HG03432 (cell line): Measurements from ENCODE around the gene NNMT.

Experiments used
- ATAC-seq: cut with Tn5 transposase; IDR thresholded peaks from one replicate; pipeline ENCODE4 v1.9.1; 2021; ENCODE audit warnings: mild to moderate bottlenecking, moderate library complexity; ENCODE audit not compliant: unreplicated experiment

The NNMT gene

DNA sequence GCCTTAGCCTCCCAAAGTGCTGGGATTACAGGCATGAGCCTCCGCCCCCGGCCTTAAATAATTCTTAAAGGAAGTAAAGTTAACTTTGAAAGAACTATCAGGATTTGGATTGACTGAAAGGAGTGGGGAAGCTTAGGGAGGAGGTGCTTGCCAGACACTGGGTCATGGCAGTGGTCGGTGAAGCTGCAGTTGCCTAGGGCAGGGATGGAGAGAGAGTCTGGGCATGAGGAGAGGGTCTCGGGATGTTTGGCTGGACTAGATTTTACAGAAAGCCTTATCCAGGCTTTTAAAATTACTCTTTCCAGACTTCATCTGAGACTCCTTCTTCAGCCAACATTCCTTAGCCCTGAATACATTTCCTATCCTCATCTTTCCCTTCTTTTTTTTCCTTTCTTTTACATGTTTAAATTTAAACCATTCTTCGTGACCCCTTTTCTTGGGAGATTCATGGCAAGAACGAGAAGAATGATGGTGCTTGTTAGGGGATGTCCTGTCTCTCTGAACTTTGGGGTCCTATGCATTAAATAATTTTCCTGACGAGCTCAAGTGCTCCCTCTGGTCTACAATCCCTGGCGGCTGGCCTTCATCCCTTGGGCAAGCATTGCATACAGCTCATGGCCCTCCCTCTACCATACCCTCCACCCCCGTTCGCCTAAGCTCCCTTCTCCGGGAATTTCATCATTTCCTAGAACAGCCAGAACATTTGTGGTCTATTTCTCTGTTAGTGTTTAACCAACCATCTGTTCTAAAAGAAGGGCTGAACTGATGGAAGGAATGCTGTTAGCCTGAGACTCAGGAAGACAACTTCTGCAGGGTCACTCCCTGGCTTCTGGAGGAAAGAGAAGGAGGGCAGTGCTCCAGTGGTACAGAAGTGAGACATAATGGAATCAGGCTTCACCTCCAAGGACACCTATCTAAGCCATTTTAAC, at the start of gene NNMT:
TSS of gene NNMT (plus strand) at position 724 of the 929 bp plus-strand sequence. CDS start at position 882, 158 bp downstream.
- no peak for ATAC-seq

DNA sequence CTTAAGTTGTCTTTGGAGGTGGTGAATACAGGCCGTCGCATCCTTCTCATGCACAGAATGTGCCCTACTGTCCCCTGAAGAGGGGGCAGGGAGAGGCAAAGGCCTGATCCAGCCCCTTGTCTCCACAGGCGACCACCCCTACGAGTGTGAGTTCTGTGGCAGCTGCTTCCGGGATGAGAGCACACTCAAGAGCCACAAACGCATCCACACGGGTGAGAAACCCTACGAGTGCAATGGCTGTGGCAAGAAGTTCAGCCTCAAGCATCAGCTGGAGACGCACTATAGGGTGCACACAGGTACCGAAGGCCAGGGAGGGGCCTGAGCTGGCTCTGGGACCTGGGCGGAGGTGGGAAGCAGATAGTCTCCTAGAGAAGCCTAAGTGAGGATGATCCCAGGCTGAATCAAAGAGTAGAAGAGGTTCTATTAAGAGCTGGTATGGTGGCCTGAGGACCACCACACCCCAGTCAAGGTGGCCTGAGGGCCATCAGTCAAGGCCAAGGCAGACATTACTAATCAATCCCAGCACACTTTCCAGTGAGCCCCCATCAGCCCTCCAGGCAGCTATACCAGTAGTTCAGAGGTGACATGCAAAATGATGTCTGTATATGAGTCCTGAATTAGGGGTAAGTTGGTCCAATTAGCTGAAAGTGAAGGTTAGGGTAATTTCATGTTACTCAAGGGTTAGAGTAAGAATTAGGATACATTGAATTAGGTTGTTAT, 49.0 kb upstream of the NNMT start:
- ATAC-seq, result no peak

DNA sequence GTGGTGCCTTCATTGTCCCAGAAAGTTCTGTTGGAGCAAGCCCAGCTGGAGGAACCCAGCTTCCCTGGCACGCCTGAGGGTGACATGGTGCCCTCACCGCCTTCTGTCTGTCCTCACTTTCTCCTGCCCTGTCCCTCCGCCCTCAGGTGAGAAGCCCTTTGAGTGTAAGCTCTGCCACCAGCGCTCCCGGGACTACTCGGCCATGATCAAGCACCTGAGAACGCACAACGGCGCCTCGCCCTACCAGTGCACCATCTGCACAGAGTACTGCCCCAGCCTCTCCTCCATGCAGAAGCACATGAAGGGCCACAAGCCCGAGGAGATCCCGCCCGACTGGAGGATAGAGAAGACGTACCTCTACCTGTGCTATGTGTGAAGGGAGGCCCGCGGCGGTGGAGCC, 46.0 kb upstream of the NNMT start:
- ATAC-seq, result no peak

DNA sequence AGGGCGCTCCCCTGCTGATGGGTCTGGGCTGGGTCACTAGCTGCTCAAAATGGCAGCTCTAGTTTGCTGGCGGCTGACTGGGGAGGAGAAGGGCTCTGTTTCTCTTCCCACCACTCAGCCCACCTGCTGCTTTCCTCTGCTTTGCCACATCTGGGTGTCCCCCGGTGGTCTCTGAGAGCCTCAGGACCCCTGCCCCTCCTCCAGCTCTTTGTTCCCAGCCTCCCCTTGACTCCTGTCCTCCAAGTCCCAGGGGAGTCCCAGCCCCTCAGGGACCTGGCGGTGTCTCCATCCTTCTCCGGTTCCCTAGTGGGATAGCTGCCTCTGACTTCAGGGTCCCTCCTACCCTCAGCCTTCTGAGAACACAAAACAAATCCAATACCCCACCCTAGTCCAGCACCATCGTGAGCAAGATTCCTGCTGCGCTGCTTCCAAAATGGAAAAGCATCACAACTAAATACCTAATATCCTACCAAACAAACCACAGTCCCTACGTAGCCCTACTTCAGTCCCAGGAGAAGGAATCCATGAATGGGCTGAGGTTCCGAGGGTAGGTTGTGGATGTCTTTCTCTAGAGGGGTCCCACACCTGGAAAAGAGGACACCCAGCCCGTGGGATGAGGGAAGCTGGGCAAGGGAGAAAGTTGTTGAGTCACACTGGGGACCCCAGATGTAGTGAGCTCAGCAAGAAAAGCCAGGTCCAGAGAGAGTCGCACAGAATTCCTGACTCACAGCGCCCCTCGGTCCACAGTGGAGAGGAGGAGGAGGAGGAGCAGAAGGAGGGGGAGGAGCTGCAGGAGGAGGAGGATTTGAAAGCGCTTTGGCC, 45.0 kb upstream of the NNMT start:
- ATAC-seq, result no peak

DNA sequence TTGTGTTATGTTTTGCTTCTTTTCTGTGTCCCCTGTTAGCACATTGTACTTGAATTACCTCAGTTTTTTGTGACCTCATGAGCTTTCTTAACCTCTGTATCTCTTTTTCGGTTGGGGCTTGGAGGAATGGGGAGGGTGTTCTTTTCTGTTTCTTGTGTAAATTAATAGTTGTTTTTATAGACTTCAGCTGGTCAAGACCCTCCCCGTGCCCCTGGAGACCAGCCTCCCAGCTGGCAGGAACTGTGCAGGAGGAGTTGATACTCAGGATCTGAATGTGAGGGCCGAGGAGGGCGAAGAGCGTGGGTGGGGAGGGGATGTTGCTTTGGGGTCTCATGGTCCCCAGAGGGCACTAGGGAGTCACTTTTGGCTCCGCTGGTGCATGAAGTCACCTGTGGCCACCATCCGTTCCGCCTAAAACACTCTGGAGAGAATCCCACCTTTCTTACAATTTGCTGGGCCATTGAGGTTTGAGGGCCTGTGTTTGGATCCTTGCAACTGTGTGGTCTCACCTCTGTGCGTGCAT, 44.3 kb upstream of the NNMT start:
- no peak for ATAC-seq

DNA sequence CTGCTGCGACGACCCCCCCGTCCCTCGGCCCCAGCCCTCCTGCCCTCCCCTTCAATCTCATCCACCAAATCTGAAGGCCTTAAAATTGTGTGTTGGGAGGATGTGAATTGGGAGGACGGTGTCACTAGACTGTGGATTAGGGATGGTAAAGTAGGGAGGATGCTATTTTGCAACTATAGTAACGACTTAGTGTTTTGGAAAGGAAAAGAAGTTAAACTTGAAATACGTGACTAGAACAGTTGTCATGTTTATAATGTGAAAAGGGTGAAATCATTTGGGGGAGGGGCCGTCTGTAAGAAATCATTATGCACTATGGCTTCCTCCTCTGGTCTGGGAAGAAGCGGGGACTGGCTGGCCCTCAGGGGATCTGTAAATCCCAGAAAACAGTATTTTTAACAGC, 43.4 kb upstream of the NNMT start:
- ATAC-seq, result no peak

DNA sequence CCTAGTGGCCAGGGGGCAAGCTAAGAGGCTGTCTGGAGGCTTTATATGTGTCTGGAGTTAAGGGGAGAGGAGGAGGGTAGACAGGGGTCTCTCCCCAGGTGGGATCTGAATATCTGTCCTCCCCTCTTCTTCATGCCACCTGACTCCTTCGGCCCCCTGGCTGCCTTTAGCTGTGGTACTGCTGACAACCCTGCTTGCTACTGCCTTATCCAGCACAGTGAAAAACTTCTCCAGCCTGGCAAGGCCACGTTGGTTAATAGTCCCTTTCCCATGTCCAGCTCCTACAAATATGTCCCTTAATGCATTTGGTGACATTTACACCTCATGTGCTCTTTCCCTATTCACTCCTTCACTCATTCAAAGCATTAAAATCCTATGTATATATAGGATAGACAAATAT, 42.4 kb upstream of the NNMT start:
- no peak for ATAC-seq

DNA sequence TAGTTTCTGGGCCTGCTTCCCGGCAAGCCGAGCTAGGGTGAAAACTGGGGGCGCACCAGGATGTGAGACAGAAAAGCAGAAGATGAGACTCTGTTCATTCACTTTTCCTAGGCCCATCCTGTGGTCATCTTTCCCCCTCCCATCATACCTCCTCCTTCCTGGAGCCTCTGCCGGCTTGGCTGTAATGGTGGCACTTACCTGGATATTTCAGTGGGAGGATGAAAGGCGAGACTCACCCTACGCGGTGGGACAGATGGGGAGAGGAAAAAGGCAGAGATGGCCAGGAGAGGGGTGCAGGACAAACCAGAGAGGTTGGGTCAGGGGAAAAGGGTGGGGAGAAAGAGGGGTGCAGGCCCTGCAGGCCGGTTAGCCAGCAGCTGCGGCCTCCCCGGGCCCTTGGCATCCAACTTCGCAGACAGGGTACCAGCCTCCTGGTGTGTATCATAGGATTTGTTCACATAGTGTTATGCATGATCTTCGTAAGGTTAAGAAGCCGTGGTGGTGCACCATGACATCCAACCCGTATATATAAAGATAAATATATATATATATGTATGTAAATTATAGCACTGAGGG, 41.5 kb upstream of the NNMT start:
- ATAC-seq, result no peak

DNA sequence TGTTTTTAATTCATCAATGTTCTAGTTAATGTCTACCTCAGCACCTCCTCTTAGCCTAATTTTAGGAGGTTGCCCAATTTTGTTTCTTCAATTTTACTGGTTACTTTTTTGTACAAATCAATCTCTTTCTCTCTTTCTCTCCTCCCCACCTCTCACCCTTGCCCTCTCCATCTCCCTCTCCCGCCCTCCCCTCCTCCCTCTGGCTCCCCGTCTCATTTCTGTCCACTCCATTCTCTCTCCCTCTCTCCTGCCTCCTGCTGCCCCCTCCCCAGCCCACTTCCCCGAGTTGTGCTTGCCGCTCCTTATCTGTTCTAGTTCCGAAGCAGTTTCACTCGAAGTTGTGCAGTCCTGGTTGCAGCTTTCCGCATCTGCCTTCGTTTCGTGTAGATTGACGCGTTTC, 40.9 kb upstream of the NNMT start:
- no peak for ATAC-seq

DNA sequence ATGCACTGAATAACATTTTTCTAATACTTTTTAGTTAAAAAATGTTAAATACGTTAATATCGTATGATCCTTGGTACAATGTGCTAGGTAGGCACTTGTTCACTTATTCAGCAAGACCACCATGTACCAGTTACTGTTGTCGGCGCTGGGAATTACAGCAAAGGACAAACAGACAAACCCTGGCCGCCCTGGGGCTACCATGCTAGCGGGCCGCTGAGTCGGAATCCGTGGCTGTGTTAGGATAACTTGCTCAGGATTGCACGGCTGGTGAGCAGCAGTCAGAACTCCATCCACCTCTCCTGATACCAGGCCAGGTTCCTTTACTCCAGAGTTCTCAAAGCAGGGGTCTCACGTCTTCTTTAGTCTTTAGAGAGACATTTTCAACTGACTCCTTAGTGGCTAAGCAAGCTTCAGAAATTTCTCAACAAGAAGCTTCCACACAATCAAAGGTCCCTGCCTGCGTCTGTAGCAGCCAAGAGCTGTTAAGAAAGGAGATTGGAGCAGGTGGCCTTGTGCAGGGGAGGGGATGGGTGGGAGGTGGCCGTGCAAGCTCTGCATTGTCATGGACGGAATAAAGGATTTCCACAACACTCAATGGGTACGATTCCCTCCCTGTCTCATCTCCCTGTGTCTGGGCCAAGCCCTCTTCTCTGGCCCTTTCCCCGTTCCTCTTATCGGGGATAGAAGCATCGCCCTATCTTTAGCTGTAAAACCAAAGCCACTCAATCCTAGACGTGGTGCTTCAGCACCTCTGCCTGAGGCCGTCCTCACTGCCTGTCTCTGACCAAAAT, 39.8 kb upstream of the NNMT start:
- no peak for ATAC-seq

DNA sequence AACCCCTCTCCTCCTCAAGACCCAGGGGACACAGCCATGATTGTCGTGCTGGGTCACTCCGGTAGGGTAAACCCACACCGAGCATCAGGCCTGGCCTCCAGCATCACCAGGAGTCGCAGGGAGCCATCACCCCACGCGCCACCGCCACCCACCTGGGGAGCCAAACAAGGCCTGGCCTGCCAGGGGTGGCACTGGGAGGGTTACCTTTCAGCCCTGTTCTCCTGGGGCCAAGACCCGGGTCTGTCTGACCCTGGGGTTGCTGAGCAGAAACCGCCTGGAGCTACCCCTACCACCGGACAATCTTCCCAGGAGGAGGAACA, 39.3 kb upstream of the NNMT start:
- no peak for ATAC-seq

DNA sequence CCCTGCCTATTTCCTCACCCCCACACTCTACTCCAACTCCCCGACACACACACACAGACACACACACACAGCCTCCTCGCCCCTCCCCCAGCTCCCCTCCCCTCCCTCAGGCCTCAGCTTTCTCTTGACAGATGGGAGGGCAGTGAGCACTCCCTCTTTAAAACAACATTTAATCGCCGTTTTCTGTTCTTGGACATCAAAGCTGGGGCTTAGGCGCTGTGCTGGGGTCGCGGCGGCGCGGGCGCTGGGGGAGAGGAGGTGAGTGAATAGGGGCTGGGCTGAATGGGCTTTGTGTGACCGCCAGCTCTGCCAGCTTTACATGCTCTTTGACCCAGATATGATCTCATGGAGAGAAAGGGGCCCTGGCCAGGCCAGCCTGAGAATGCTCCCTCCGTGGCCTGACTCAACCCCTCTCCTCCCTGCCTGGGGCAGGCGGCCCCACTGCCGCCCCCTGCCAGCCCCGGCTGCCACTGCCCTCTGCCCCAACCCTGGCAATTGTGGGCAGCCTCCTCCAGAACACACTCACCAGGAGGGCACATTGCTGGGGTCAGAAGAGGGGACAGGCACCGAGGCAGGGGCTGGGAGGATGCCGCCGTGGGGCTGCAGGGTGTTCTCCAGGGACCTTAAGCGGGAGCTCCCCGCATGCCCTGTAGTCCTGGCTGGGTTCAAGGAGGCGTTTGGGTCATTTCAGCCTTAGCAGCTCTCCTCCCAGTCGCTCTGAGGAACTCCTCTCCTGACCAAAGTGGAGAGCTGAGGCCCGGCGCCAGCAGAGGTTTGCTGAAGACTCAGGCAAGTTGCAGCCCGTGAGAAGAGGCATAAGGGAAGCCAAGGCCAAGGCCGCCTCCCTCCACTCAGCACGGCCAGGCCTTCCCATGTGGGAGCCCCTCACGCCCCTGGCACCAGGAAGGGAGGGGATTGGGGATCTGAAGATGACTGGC, 38.3 kb upstream of the NNMT start:
- no peak for ATAC-seq

DNA sequence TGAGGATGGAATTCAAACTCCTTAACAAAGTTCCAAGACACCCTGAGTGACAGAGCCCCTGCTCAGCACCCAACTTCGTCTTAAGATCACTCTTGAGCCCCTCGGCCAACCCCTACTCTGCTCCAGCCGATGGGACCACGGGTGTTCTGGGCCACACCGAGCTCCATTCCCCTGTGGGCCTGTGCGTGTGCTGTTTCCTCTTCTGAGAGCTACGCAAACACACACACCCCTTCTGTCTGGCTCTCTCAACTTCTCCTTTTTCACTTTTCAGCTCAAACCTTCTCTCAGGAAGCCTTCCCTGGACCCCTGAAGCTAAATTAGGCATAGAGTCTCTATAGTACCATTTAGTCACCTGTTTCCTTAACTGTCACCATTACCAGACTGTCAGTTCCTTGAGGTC, 37.5 kb upstream of the NNMT start:
- ATAC-seq, result no peak

DNA sequence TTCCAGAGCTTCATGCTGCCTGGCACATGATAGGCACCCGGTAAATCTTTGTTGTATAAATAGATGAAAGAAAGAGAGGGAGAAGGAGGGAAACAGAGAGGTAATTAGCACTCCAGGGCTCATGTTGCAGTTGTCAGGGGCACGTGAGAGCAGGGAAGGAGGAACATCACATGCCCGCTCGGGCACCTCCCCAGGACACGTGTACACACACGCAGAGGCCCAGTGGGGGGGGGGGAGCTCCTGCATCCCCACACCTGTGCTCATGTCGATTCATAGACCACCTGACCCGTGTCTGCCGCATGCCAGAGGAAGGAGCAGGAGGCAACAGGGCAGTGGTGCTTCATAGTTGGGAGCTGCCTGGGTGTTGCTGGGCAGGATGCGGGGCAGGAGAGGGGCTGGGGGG, 37.1 kb upstream of the NNMT start:
- ATAC-seq, result no peak

DNA sequence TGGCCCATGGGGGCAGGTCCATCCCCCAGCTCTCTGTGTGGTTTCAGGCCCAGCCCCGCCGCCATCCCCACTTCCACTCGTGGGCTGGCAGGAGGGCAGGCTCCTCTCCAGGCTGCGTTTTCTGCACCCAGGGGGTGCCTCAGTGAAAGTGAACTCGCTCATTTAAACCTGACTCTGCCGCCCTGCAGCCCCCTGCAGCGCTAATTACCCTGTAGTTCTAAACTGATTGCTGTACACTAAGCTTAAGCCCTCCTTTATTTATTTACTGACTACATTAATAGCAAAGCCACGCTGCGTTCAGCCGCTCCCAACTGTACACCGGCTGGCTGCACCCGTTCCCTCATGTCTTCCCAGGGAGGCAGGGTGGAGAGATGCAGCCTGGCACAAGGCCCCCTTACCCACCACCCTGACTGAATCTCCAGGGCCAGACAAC, 36.6 kb upstream of the NNMT start:
- no peak for ATAC-seq

DNA sequence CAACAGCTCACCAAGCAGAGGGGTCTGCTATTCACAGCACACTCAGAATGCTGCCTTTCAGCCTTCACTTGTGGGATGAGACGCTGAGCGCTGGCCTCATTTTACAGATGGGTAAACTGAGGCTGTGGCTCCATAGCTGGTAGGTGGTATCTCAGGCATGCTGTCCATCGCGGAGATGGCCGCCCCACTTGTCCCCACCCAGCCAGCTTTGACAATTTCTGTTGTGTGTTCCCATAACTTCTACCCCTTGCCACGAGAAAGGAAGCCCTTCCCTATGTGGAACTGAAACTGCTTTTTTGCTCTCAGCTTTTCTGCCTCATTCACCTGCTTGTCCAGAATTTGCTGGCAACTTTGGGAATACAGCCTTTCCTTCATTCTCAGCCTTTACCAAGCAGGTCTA, 36.1 kb upstream of the NNMT start:
- no peak for ATAC-seq

DNA sequence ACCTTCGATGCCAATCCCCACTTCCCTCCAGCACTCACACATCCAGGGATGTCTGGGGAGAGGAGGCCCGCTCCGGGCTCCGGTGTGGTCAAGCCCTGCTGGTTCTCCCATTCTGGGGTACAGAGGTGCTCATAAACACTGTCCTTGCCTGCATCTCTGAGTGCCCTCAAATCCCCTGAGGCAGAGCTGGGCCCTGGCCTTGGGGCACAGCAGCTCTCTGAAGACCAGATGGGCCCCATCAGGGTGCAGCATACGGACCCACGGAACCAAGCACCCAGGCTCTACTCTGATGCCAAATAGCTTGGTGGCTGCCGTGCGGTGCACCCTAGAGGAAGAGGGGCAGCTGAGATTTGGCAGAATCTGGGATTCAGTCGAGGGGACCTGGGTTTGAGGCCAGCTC, 35.7 kb upstream of the NNMT start:
- ATAC-seq, result no peak

DNA sequence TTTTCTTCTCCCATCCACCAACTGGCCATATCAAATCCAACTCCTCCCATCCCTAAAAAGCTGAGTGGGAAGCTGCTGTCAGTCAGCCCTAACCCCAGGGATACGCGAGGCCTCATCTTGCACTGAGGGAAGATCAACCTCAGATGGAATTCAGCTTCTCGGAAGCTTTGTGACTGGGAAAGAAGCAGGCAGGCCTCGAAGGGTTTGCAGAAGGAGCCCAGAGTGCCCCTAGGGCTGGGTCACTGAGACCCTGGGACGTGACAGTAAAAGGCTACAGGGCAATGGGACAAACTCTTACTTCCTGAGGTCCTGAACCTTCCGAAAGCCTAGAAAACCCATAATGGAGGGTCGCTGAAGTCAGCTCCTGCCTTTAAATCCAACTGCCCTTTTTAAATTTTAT, 34.4 kb upstream of the NNMT start:
- ATAC-seq, result no peak
